ENCODE results near the gene ADH1B. TPM values are rescaled to one million over a fixed set of nuclear protein-coding genes. Genes with fewer than 3 reads are reported as not detected.
"Not testable (repeated sequence)": the region's sequence is repeated elsewhere in the genome, so short reads cannot be mapped to it uniquely, and the experiment has no call there.

The ADH1B gene
- total RNA-seq (2022), result 0.10 TPM in 1 of 2 replicates, not detected in the other
- Bru-seq, nascent RNA, result percentile 17 among the genes with signal in this experiment
- percentile 4 among the genes with signal in this experiment for BruChase-seq, experiment 1, labeled RNA remaining after a 6-hour chase
- not detected for BruChase-seq, experiment 2, labeled RNA remaining after a 2-hour chase
- long read RNA-seq, result 0 reads

DNA sequence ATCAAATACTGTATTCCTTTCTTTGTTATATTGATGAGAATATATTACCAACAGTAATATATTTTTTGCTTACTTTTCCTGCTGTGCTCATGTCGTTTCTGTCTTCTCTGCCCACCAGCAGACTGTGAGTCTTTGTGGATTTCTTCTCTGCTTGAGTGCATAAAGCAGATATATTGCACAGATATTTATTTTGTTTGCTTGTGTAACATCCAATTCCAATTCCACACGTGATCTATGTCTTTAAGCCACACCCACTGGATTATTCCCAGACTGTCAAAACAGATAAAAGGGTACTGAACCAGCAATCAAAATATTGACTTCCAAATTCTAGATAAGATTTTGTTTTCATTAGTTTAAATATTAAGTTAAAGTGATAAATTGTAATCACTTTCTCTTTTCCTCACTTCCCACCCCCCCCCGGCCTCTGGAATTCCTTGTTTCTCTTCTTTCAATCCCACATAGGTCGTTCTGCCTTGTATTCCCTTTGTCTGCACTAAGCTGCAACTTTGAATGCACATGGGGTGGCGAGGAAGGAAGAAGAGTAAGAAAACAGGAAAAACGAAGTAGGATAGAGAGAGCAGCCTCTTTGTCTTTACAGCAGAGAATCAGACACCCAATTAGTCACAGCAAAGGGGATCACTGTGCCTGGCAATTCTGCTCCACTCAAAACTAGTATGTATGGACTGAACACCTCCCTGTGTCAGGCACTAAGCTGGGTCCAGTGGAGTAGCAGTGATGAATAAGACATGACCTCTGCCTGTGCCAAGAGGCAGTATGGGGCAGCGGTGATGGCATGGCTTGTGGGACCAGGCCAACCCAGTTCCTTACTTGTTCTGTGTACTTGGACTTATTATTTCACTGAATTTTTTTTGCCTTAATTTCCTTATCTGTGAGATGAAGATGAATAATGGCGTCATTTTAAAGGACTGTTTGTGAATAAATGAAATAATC, at the start of gene ADH1B:
ADH1B (minus strand) TSS at position 161 of the 951 bp plus-strand sequence; CDS start at position 91, 70 bp downstream.
- H3K4me1 Mint-ChIP-seq (ENCODE audit: low read depth, unreplicated experiment), result no peaks in the 10 kb centered on the region
- no peak within 1 kb of the TSS for H3K27ac Mint-ChIP-seq (ENCODE audit: unreplicated experiment)

GRCh38 chr4:99367817-99368216, 46.6 kb upstream of the ADH1B start:
- H3K27me3 Mint-ChIP-seq (ENCODE audit: unreplicated experiment); BruUV-seq (replicated peaks); H3K4me3 Mint-ChIP-seq (ENCODE audit: low read depth, unreplicated experiment); H3K36me3 Mint-ChIP-seq (ENCODE audit: insufficient read depth, unreplicated experiment); intact Hi-C loops (cut with micrococcal nuclease; ENCODE audit: unreplicated experiment); CTCF ChIA-PET; H3K27ac Mint-ChIP-seq (ENCODE audit: unreplicated experiment); H3K9me3 Mint-ChIP-seq (ENCODE audit: low read depth, unreplicated experiment); DNase-seq: not testable (repeated sequence)
- peaks cover 12% of the 10 kb centered on the region for H3K4me1 Mint-ChIP-seq (ENCODE audit: low read depth, unreplicated experiment)

More for the DNA sequence above, at the start of gene ADH1B:
- intact Hi-C loops (cut with micrococcal nuclease; ENCODE audit: unreplicated experiment), result no loop called here
- H3K9me3 Mint-ChIP-seq (ENCODE audit: low read depth, unreplicated experiment), result no peaks in the 10 kb centered on the region
- TF ChIP-seq, protein P1, sequence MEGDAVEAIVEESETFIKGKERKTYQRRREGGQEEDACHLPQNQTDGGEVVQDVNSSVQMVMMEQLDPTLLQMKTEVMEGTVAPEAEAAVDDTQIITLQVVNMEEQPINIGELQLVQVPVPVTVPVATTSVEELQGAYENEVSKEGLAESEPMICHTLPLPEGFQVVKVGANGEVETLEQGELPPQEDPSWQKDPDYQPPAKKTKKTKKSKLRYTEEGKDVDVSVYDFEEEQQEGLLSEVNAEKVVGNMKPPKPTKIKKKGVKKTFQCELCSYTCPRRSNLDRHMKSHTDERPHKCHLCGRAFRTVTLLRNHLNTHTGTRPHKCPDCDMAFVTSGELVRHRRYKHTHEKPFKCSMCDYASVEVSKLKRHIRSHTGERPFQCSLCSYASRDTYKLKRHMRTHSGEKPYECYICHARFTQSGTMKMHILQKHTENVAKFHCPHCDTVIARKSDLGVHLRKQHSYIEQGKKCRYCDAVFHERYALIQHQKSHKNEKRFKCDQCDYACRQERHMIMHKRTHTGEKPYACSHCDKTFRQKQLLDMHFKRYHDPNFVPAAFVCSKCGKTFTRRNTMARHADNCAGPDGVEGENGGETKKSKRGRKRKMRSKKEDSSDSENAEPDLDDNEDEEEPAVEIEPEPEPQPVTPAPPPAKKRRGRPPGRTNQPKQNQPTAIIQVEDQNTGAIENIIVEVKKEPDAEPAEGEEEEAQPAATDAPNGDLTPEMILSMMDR (IDR thresholded peaks at IDR 0.05; ENCODE audit: unreplicated experiment), result no peak
- H3K4me3 Mint-ChIP-seq (ENCODE audit: low read depth, unreplicated experiment), result no peak within 1 kb of the TSS
- CTCF ChIA-PET, result no interaction called here
- DNase-seq, result no peak
- H3K27me3 Mint-ChIP-seq (ENCODE audit: unreplicated experiment), result no peaks in the 10 kb centered on the region
- BruUV-seq (replicated peaks), result no TSS peak
- no peaks in the 10 kb centered on the region for H3K36me3 Mint-ChIP-seq (ENCODE audit: insufficient read depth, unreplicated experiment)

DNA sequence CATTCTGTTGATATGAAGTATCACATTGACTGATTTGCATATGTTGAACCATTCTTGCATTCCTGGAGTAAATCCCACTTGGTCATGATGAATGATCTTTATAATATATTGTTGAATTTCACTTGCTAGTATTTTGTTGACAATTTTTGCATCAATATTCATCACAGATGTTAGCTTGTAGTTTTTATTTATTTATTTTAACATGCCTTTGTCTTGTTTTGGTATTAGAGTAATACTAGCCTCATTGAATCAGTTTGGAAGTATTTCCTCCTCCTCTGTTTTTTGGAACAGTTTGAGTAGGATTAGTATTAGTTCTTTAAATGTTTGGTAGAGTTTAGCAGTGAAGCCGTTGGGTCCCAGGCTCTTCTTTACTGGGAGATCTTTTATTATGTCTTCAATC, 45.3 kb upstream of the ADH1B start:
- BruUV-seq (replicated peaks), result no TSS peak
- H3K27ac Mint-ChIP-seq (ENCODE audit: unreplicated experiment), result no peak overlapping the region
- H3K4me3 Mint-ChIP-seq (ENCODE audit: low read depth, unreplicated experiment), result no peak overlapping the region
- no peaks in the 10 kb centered on the region for H3K36me3 Mint-ChIP-seq (ENCODE audit: insufficient read depth, unreplicated experiment)
- H3K9me3 Mint-ChIP-seq (ENCODE audit: low read depth, unreplicated experiment), result peaks cover 3% of the 10 kb centered on the region
- DNase-seq, result no peak
- no peaks in the 10 kb centered on the region for H3K27me3 Mint-ChIP-seq (ENCODE audit: unreplicated experiment)
- intact Hi-C loops (cut with micrococcal nuclease; ENCODE audit: unreplicated experiment), result no loop called here
- peaks cover 21% of the 10 kb centered on the region for H3K4me1 Mint-ChIP-seq (ENCODE audit: low read depth, unreplicated experiment)
- TF ChIP-seq, protein P1 (IDR thresholded peaks at IDR 0.05; ENCODE audit: unreplicated experiment), result no peak
- CTCF ChIA-PET, result no interaction called here

GRCh38 chr4:99362768-99363167, 41.6 kb upstream of the ADH1B start:
- intact Hi-C loops (cut with micrococcal nuclease; ENCODE audit: unreplicated experiment), result no loop called here
- DNase-seq, result no peak
- Mint-ChIP-seq H3K27me3 (ENCODE audit: unreplicated experiment) (no peaks in the 10 kb centered on the region), H3K4me3 (ENCODE audit: low read depth, unreplicated experiment) (no peak overlapping the region), H3K9me3 (ENCODE audit: low read depth, unreplicated experiment) (peaks cover 3% of the 10 kb centered on the region), H3K4me1 (ENCODE audit: low read depth, unreplicated experiment) (peaks cover 19% of the 10 kb centered on the region), H3K27ac (ENCODE audit: unreplicated experiment) (no peak overlapping the region), H3K36me3 (ENCODE audit: insufficient read depth, unreplicated experiment) (no peaks in the 10 kb centered on the region)
- no TSS peak for BruUV-seq (replicated peaks)
- TF ChIP-seq, protein P1 (IDR thresholded peaks at IDR 0.05; ENCODE audit: unreplicated experiment), result no peak
- CTCF ChIA-PET, result no interaction called here
